ENCODE measurements around the gene SHROOM4. TPM values are rescaled to one million over a fixed set of nuclear protein-coding genes. Genes with fewer than 3 reads are reported as not detected.

The SHROOM4 gene
- total and polyA plus RNA-seq, 9 of the 15 experiments (the other 6 are each of a cell fraction or from before 2014, with no cell fraction given): not detected

DNA sequence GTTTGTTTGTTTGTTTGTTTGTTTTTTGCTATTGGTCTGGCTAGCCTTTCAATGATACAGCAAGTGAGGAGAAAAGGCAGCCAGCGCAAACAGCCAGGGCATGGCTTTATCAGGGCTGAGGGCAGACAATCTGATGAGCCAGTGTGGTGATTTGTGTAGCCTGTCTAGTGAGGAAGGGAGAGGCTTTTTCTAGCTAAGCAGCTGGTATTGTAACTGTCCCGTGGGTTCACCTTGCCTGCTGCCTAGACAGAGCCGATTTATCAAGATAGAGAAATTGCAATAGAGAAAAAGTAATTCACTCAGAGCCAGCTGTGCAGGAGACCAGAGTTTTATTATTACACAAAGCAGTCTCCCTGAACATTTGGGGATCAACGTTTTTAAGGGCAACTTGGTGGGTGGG is 28.2 kb upstream of the SHROOM4 start (continued):
- TF ChIP-seq RBM25 (IDR thresholded peaks at IDR 0.05; ENCODE audit: low read depth, low read length, severe bottlenecking): no peak
- no peak for TF ChIP-seq ZNF212 (CRISPR knock-in tag; IDR thresholded peaks at IDR 0.05)
- TF ChIP-seq, protein P1, sequence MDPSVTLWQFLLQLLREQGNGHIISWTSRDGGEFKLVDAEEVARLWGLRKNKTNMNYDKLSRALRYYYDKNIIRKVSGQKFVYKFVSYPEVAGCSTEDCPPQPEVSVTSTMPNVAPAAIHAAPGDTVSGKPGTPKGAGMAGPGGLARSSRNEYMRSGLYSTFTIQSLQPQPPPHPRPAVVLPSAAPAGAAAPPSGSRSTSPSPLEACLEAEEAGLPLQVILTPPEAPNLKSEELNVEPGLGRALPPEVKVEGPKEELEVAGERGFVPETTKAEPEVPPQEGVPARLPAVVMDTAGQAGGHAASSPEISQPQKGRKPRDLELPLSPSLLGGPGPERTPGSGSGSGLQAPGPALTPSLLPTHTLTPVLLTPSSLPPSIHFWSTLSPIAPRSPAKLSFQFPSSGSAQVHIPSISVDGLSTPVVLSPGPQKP (CRISPR knock-in tag; IDR thresholded peaks at IDR 0.05): no peak
- TF ChIP-seq ZNF445 (CRISPR knock-in tag; IDR thresholded peaks at IDR 0.05; ENCODE audit: low read depth): no peak
- TF ChIP-seq, protein P2, sequence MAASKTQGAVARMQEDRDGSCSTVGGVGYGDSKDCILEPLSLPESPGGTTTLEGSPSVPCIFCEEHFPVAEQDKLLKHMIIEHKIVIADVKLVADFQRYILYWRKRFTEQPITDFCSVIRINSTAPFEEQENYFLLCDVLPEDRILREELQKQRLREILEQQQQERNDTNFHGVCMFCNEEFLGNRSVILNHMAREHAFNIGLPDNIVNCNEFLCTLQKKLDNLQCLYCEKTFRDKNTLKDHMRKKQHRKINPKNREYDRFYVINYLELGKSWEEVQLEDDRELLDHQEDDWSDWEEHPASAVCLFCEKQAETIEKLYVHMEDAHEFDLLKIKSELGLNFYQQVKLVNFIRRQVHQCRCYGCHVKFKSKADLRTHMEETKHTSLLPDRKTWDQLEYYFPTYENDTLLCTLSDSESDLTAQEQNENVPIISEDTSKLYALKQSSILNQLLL (CRISPR knock-in tag; IDR thresholded peaks at IDR 0.05; ENCODE audit: borderline replicate concordance): no peak
- no peak for TF ChIP-seq SREBF2 (CRISPR knock-in tag; IDR thresholded peaks at IDR 0.05)
- TF ChIP-seq GABPA (tag; conservative IDR thresholded peaks at IDR 0.05; ENCODE audit: low read depth): no peak

- Histone ChIP-seq H3K27ac (ENCODE audit: extremely low read depth, low read depth, low read length) (no peak overlapping the region), H4K20me1 (replicated peaks; ENCODE audit: control insufficient read depth, insufficient read depth, low read length) (no peaks in the 10 kb centered on the region), H3K27me3 (ENCODE audit: control insufficient read depth in 2 of 2, insufficient read depth in 2 of 2, low read length in 2 of 2) (no peaks in the 10 kb centered on the region), H3K9me1 (ENCODE audit: control insufficient read depth, insufficient read depth, low read length) (no peaks in the 10 kb centered on the region), H2AFZ (ENCODE audit: low read depth, low read length) (no peak overlapping the region), H3K36me3 (ENCODE audit: control insufficient read depth, insufficient read depth, low read length) (no peaks in the 10 kb centered on the region), H3K9ac (ENCODE audit: insufficient read depth in 1 of 2, low read depth in 2 of 2, low read length in 2 of 2) (no peak overlapping the region), H3K9me3 (replicated peaks; ENCODE audit: control insufficient read depth, insufficient read depth, low read depth, low read length) (no peaks in the 10 kb centered on the region), H3K4me2 (ENCODE audit: insufficient read depth, low read length) (no peak overlapping the region), H3K4me3 (no peak overlapping the region), H3K79me2 (ENCODE audit: control insufficient read depth, insufficient read depth, low read length) (no peaks in the 10 kb centered on the region), H3K4me1 (replicated peaks in 1 of 2; ENCODE audit: control insufficient read depth in 2 of 2, insufficient read depth in 2 of 2, low read length in 2 of 2) (no peaks in the 10 kb centered on the region)
- 0% methylated on average over 1 of the region's 2 CpGs for WGBS (ENCODE audit: insufficient coverage, low coverage, missing lambda C conversion rate)
- no TSS peak for BruUV-seq (replicated peaks)
- in situ Hi-C loops (cut with MboI) (no loop called here), intact Hi-C loops (cut with micrococcal nuclease) (no loop called here)
- CTCF ChIA-PET (ENCODE audit: low intra/inter-chr PET ratio): no interaction called here
- ATAC-seq (no peak), DNase-seq (ENCODE audit: extremely low read depth in 1 of 4, low spot score in 3 of 4) (no peak), FAIRE-seq (no peak)
- POLR2A ChIA-PET: no interaction called here
- TF ChIP-seq BRD4 (IDR thresholded peaks at IDR 0.05) (no peak), ELK3 (CRISPR knock-in tag; IDR thresholded peaks at IDR 0.05) (no peak), ZNF764 (CRISPR knock-in tag; IDR thresholded peaks at IDR 0.05; ENCODE audit: low read depth) (no peak), RFX7 (CRISPR knock-in tag; IDR thresholded peaks at IDR 0.05) (no peak), ID3 (CRISPR knock-in tag; IDR thresholded peaks at IDR 0.05) (no peak), ID3 (tag; IDR thresholded peaks at IDR 0.05) (no peak), TFAM (CRISPR knock-in tag; conservative IDR thresholded peaks at IDR 0.05) (no peak), TCF7 (IDR thresholded peaks at IDR 0.05; ENCODE audit: borderline replicate concordance) (no peak), CBX1 (IDR thresholded peaks at IDR 0.05; ENCODE audit: low read depth) (no peak), DMBX1 (CRISPR knock-in tag; IDR thresholded peaks at IDR 0.05; ENCODE audit: borderline replicate concordance) (no peak), FUS (optimal IDR thresholded peaks at IDR 0.05; ENCODE audit: low read depth, low read length) (no peak), ZNF75A (CRISPR knock-in tag; IDR thresholded peaks at IDR 0.05) (no peak), MED1 (CRISPR knock-in tag; IDR thresholded peaks at IDR 0.05; ENCODE audit: borderline replicate concordance) (no peak)
These were observed 25.7 kb upstream of the SHROOM4 start for GRCh38 chrX:50839730-50840129.

All from K562 (cell line).